PC-9 (cell line): ENCODE measurements around the gene DDX49. TPM values are rescaled to one million over a fixed set of nuclear protein-coding genes. Genes with fewer than 3 reads are reported as not detected.

Source experiments
- BruUV-seq: library from RNA; stranded (reverse); fragments of 400-500 nt; replicated peaks from 2 replicates; lab custom pipeline; 2021; lab: Mats Ljungman, UMichigan
- CTCF ChIA-PET: fragments of 300-600 bp; sonication (Branson Sonifier 250); formaldehyde crosslinking; loops from one replicate; lab custom pipeline; 2022; ENCODE audit warnings: antibody characterized with exemption; lab: Charles Lee
- POLR2A ChIA-PET: fragments of 300-600 bp; sonication (Branson Sonifier 250); formaldehyde crosslinking; loops from one replicate; lab custom pipeline; 2022; ENCODE audit warnings: antibody characterized with exemption; ENCODE audit not compliant: unreplicated experiment; lab: Charles Lee
- DNase-seq, 2 experiments: peaks; one replicate each; pipeline versions ENCODE4 v3.0.0 to v3.0.0-alpha.2; 2015 to 2022; ENCODE audit warnings: mixed read lengths in 1 of 2
- H2AFZ ChIP-seq: fragments of 200-600 bp; sonication (generic); 2 replicates; pipeline ENCODE4 v1.8.1; 2017; ENCODE audit warnings: antibody characterized with exemption
- H3F3A ChIP-seq: fragments of 200-600 bp; sonication (generic); 2 replicates; pipeline ENCODE4 v1.8.1; 2017; ENCODE audit warnings: antibody characterized with exemption, mild to moderate bottlenecking, low read depth; ENCODE audit not compliant: insufficient read depth
- H3K27ac ChIP-seq: fragments of 200-600 bp; sonication (generic); 2 replicates; pipeline ENCODE4 v1.6.1; 2016; ENCODE audit warnings: mixed run types
- H3K27me3 ChIP-seq: fragments of 200-600 bp; sonication (generic); 2 replicates; pipeline ENCODE4 v1.6.1; 2016; ENCODE audit warnings: low read depth, mixed run types; ENCODE audit not compliant: insufficient read depth
- H3K36me3 ChIP-seq: fragments of 200-600 bp; sonication (generic); 2 replicates; pipeline ENCODE4 v1.6.1; 2016; ENCODE audit warnings: low read depth, mixed run types
- H3K4me1 ChIP-seq: fragments of 200-600 bp; sonication (generic); replicated peaks from 2 replicates; pipeline ENCODE4 v1.6.1; 2016; ENCODE audit warnings: mixed run types; ENCODE audit not compliant: insufficient read depth
- H3K4me2 ChIP-seq: fragments of 200-600 bp; sonication (generic); 2 replicates; pipeline ENCODE4 v1.6.1; 2017; ENCODE audit warnings: mixed run types
- H3K4me3 ChIP-seq: fragments of 200-600 bp; sonication (generic); 2 replicates; pipeline ENCODE4 v1.6.1; 2016; ENCODE audit warnings: mixed run types
- H3K79me2 ChIP-seq: fragments of 200-600 bp; sonication (generic); 2 replicates; pipeline ENCODE4 v1.6.1; 2017; ENCODE audit warnings: low read depth, mixed run types
- H3K9me2 ChIP-seq: fragments of 200-600 bp; sonication (generic); 2 replicates; pipeline ENCODE4 v1.8.1; 2017; ENCODE audit warnings: mild to moderate bottlenecking; ENCODE audit not compliant: insufficient read depth
- H3K9me3 ChIP-seq: fragments of 200-600 bp; sonication (generic); 2 replicates; pipeline ENCODE4 v1.8.1; 2016; ENCODE audit warnings: low read depth; ENCODE audit not compliant: insufficient read depth
- H4K20me1 ChIP-seq: fragments of 200-600 bp; sonication (generic); 2 replicates; pipeline ENCODE4 v1.8.1; 2017; ENCODE audit not compliant: insufficient read depth
- EZH2 ChIP-seq: fragments of 200-600 bp; sonication (generic); IDR thresholded peaks from 2 replicates; pipeline ENCODE4 v1.8.0; 2017; ENCODE audit warnings: antibody characterized with exemption, low read depth
- intact Hi-C: fragments of 100-400 bp; cut with micrococcal nuclease; formaldehyde crosslinking; loops from one replicate; pipeline ENCODE4 v1.10.0; 2022; ENCODE audit not compliant: unreplicated experiment
- total RNA-seq: library from RNA; stranded (reverse); gene quantifications from 2 replicates; pipeline ENCODE4 v1.2.3, GENCODE V29; 2021
- TF ChIP-seq, protein P1 (sequence below): fragments of 200-600 bp; sonication (generic); conservative IDR thresholded peaks from 2 replicates; pipeline ENCODE4 v1.6.1; 2017; ENCODE audit warnings: mixed run types, antibody characterized with exemption, mild to moderate bottlenecking, moderate library complexity

Gene DDX49
- total RNA-seq, 1 experiment from 2014 or later, result 41.2 TPM

DNA sequence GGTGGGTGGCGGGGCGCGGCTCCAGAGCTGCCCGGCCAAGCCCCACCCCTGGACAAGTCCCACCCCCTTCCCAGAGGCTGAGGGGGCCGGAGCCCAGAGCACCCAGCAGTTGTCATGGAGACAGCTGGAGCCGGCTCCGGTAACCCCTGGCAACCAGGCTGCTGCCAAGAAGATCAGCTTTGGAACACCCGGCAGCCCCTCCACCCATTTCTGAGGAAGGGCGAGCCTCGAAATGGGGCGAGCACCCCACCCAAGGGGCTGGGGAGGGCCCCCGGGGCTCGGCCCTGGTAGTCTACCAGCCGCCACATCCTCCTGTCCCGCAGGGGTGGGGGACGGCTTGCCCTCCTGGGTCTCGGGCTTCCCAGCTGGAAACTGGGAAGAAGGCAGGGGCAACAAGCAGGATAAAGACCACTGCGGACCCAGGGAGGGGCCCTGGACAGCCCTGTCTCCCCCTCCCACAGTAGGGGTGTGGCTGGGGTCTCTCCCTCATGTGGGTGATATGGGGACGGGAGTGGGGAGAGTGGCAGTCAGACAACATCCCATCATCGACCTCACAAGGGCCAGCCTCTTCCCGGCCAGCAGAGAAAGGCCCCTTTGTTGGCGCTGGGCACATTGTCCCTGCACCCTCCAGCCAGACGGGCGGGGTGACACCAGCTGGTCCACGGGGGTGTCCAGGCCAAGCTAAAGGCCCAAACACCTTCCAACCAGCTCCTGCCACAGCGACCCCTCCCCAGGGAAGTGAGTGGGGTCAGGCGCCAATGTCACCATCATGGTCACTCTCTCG is 25.1 kb upstream of the DDX49 start:
- intact Hi-C loops, result loop anchor here (2.0 kb wide), 1 partner anchor 92 kb away; no protein-coding TSS in a partner anchor
- H3K27me3 ChIP-seq, result no peaks in the 10 kb centered on the region
- ChIA-PET POLR2A (interaction anchor here (0.5 kb wide), 1 partner anchor 217 kb away, joined by 5 read pairs; no protein-coding TSS in a partner anchor), CTCF (interaction anchor here (0.6 kb wide), 1 partner anchor 14 kb away, joined by 10 read pairs; no protein-coding TSS in a partner anchor)
- BruUV-seq, result no TSS peak
- peaks cover 23% of the 10 kb centered on the region for H3F3A ChIP-seq
- peak overlapping the region; percentile 93; the same call in 1 of the 2 replicates for H2AFZ ChIP-seq
- H3K4me2 ChIP-seq, result peak overlapping the region; percentile 92
- H3K4me3 ChIP-seq, result peak overlapping the region; percentile 67; the same call in 1 of the 2 replicates
- H3K4me1 ChIP-seq, result no peaks in the 10 kb centered on the region
- H3K36me3 ChIP-seq, result peaks cover 4% of the 10 kb centered on the region; the same call in 1 of the 2 replicates
- no peak for DNase-seq
- no peaks in the 10 kb centered on the region for H3K9me3 ChIP-seq
- H3K9me2 ChIP-seq, result no peaks in the 10 kb centered on the region
- no peak for TF ChIP-seq EZH2
- TF ChIP-seq, protein P1, sequence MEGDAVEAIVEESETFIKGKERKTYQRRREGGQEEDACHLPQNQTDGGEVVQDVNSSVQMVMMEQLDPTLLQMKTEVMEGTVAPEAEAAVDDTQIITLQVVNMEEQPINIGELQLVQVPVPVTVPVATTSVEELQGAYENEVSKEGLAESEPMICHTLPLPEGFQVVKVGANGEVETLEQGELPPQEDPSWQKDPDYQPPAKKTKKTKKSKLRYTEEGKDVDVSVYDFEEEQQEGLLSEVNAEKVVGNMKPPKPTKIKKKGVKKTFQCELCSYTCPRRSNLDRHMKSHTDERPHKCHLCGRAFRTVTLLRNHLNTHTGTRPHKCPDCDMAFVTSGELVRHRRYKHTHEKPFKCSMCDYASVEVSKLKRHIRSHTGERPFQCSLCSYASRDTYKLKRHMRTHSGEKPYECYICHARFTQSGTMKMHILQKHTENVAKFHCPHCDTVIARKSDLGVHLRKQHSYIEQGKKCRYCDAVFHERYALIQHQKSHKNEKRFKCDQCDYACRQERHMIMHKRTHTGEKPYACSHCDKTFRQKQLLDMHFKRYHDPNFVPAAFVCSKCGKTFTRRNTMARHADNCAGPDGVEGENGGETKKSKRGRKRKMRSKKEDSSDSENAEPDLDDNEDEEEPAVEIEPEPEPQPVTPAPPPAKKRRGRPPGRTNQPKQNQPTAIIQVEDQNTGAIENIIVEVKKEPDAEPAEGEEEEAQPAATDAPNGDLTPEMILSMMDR, result no peak
- H4K20me1 ChIP-seq, result peaks cover under 1% of the 10 kb centered on the region; the same call in 1 of the 2 replicates
- H3K27ac ChIP-seq, result no peak overlapping the region
- H3K79me2 ChIP-seq, result no peaks in the 10 kb centered on the region

DNA sequence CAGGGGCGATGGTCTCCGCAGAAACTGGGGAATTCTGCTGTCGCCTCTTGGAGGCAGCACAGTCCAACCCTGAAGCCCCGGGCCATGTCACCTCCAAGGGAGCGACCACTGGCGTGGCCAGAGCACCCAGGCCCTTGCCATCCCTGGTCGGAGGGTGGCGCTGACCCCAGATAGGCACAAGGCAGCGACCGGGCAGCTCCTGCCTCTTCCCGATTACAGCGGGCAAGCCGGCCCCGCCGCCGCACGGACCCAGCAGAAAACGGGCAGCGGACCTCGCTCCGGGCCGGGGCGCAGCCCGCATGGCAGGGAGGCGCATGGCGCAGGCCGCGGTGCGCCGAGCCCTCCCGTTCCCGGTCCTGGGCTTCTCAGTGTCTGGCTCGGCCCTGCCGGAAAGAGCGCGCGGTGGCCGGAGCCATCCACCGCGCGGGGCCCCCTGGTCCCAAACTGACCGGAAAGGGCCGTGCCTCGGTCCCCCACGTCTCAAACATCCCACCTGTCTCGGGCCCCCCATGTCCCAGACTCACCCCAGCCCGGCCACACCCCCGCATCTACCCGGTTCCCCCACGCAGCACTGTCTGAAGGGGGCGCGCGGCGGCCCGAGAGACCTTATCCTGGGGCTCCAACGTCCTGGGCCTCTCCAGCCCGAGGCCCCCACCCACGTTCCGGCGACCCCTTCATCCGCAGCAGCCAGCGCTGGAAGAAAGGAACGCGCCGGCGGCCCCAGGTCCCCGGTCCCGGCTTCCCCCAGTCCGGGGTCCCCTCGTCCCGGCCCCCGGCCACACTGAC is 24.3 kb upstream of the DDX49 start:
- no peak overlapping the region for H3K27ac ChIP-seq
- ChIA-PET POLR2A (interaction anchor here (0.5 to 0.7 kb wide), 2 partner anchors 45 to 218 kb away, joined by 3 to 5 read pairs; no protein-coding TSS in a partner anchor), CTCF (interaction anchor here (0.6 kb wide), 2 partner anchors 15 to 252 kb away, joined by 7 to 10 read pairs; no protein-coding TSS in a partner anchor)
- H3K4me1 ChIP-seq, result no peaks in the 10 kb centered on the region
- intact Hi-C loops, result loop anchor here (2.0 kb wide), 1 partner anchor 92 kb away; no protein-coding TSS in a partner anchor
- no peaks in the 10 kb centered on the region for H3K79me2 ChIP-seq
- H3K27me3 ChIP-seq, result no peaks in the 10 kb centered on the region
- no peaks in the 10 kb centered on the region for H3K9me2 ChIP-seq
- H2AFZ ChIP-seq, result peak overlapping the region; percentile 93
- peak; percentile 68 to 71 for DNase-seq
- H3K36me3 ChIP-seq, result peaks cover 6% of the 10 kb centered on the region; the same call in 1 of the 2 replicates
- BruUV-seq, result no TSS peak
- TF ChIP-seq EZH2, result no peak
- TF ChIP-seq, protein P1, result peak; percentile 70
- H3F3A ChIP-seq, result peaks cover 23% of the 10 kb centered on the region
- peak overlapping the region; percentile 67 for H3K4me3 ChIP-seq
- H4K20me1 ChIP-seq, result peaks cover 5% of the 10 kb centered on the region; the same call in 1 of the 2 replicates
- H3K4me2 ChIP-seq, result peak overlapping the region; percentile 92
- no peaks in the 10 kb centered on the region for H3K9me3 ChIP-seq

DNA sequence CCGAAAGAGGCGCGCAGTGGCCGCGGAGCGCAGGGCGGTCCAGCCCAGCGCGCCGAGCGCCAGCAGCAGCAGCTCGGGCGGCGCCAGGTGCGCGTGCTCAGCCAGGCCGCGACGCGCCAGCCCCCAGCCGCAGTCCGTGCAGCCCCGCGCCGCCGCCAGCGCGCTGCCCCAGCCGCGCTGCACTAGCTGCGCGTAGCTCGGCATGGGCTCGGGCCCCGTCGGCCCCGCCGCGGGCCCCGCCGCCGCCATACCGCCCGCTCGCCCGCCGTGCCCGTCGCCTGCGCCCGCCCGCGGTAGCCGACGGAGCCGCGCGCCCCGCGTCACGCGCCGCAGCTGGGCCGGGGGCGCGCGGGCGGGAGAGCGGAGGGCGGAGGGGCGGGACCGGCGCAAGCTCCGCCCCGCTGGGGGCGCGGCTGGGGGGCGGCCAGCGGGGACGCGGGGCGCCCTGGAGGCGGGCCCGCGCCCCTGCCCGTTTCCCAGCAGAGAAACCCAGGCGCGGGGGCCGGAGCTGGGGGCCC is 23.6 kb upstream of the DDX49 start, which contains the start of gene CERS1:
CERS1 (minus strand) TSS at position 335 of the 518 bp plus-strand sequence; CDS start at position 249, 86 bp downstream.
- Histone ChIP-seq H3K4me3 (peak within 1 kb of the TSS; percentile 67), H4K20me1 (peaks cover 6% of the 10 kb centered on the region), H3K4me2 (peak within 1 kb of the TSS; percentile 92), H3K27ac (no peak within 1 kb of the TSS), H3K4me1 (no peaks in the 10 kb centered on the region), H3K9me2 (no peaks in the 10 kb centered on the region), H3K9me3 (no peaks in the 10 kb centered on the region), H3K79me2 (no peaks in the 10 kb centered on the region), H3F3A (peaks cover 28% of the 10 kb centered on the region), H3K36me3 (peaks cover 6% of the 10 kb centered on the region; the same call in 1 of the 2 replicates), H3K27me3 (no peaks in the 10 kb centered on the region), H2AFZ (peak within 1 kb of the TSS; percentile 93)
- no peak for DNase-seq
- BruUV-seq, result no TSS peak
- CTCF ChIA-PET, result interaction anchor here (0.6 kb wide), 1 partner anchor 252 kb away, joined by 7 read pairs; no protein-coding TSS in a partner anchor
- intact Hi-C loops, result loop anchor here (2.0 kb wide), 1 partner anchor 91 kb away; no protein-coding TSS in a partner anchor
- TF ChIP-seq EZH2, result no peak
- TF ChIP-seq, protein P1, result no peak
- POLR2A ChIA-PET, result interaction anchor here (0.6 kb wide), 1 partner anchor 325 kb away, joined by 4 read pairs; no protein-coding TSS in a partner anchor
